HFFc6 (cell line): Measurements from ENCODE around the gene GLYATL3. TPM values are rescaled to one million over a fixed set of nuclear protein-coding genes. Genes with fewer than 3 reads are reported as not detected.
A peak's percentile ranks its signal among the peaks of the same experiment; 100 is the strongest.

ENCODE experiments used
- DNase-seq: peaks from one replicate; pipeline ENCODE4 v3.0.0-alpha.2; 2018
- H3K27ac Mint-ChIP-seq: 2 replicates; pipeline ENCODE4 v1.8.0; 2020; ENCODE audit warnings: mild to moderate bottlenecking, mixed read lengths
- H3K27me3 Mint-ChIP-seq: 2 replicates; pipeline ENCODE4 v1.8.0; 2021; ENCODE audit warnings: mild to moderate bottlenecking, moderate library complexity, mixed read lengths; ENCODE audit not compliant: insufficient read depth
- H3K36me3 Mint-ChIP-seq: 2 replicates; pipeline ENCODE4 v1.8.0; 2021; ENCODE audit warnings: low read depth, mixed read lengths
- H3K4me1 Mint-ChIP-seq: 2 replicates; pipeline ENCODE4 v1.8.0; 2020; ENCODE audit warnings: low read depth, mixed read lengths
- H3K4me3 Mint-ChIP-seq: 2 replicates; pipeline ENCODE4 v1.8.0; 2020; ENCODE audit warnings: mild to moderate bottlenecking, moderate library complexity, mixed read lengths
- H3K9me3 Mint-ChIP-seq: 2 replicates; pipeline ENCODE4 v1.8.0; 2020; ENCODE audit warnings: mild to moderate bottlenecking, mixed read lengths
- CTCF ChIP-seq: fragments of 200-600 bp; sonication (generic); IDR thresholded peaks from 2 replicates; pipeline ENCODE4 v1.5.0; 2021; ENCODE audit warnings: antibody characterized with exemption, mild to moderate bottlenecking
- total RNA-seq, 6 experiments: library from RNA; stranded (reverse); fragmentation: NEBNext Ultra II Directional; extraction: Animal tissue kit (Norgen Biotek cat#: 25700); gene quantifications; 2 replicates in 1 of 6; 3 replicates in 5 of 6; pipeline ENCODE4 v1.2.3, GENCODE V29; 2021

The GLYATL3 gene
- total RNA-seq, 6 experiments from 2014 or later: not detected

GRCh38 chr6:49553384-49553783, 53.7 kb downstream of the GLYATL3 start:
- Mint-ChIP-seq H3K4me3 (no peak overlapping the region), H3K27ac (no peak overlapping the region), H3K27me3 (peaks cover 20% of the 10 kb centered on the region), H3K4me1 (peaks cover 34% of the 10 kb centered on the region), H3K9me3 (no peaks in the 10 kb centered on the region), H3K36me3 (no peaks in the 10 kb centered on the region)
- TF ChIP-seq CTCF: no peak
- DNase-seq: peak; percentile 25

GRCh38 chr6:49555951-49556350, 56.2 kb downstream of the GLYATL3 start:
- TF ChIP-seq CTCF: no peak
- Mint-ChIP-seq H3K27ac (no peak overlapping the region), H3K27me3 (peaks cover 9% of the 10 kb centered on the region), H3K4me3 (no peak overlapping the region), H3K4me1 (peaks cover 27% of the 10 kb centered on the region), H3K36me3 (no peaks in the 10 kb centered on the region), H3K9me3 (no peaks in the 10 kb centered on the region)
- no peak for DNase-seq

GRCh38 chr6:49556429-49556837, 56.7 kb downstream of the GLYATL3 start:
- H3K9me3 Mint-ChIP-seq: no peaks in the 10 kb centered on the region
- no peaks in the 10 kb centered on the region for H3K36me3 Mint-ChIP-seq
- peaks cover 22% of the 10 kb centered on the region for H3K4me1 Mint-ChIP-seq
- peaks cover 5% of the 10 kb centered on the region; the same call in 1 of the 2 replicates for H3K27me3 Mint-ChIP-seq
- no peak overlapping the region for H3K27ac Mint-ChIP-seq
- DNase-seq: no peak
- no peak overlapping the region for H3K4me3 Mint-ChIP-seq
- TF ChIP-seq CTCF: no peak

- Mint-ChIP-seq H3K9me3 (no peaks in the 10 kb centered on the region), H3K27me3 (peaks cover 2% of the 10 kb centered on the region), H3K36me3 (no peaks in the 10 kb centered on the region), H3K27ac (no peak overlapping the region), H3K4me3 (no peak overlapping the region), H3K4me1 (peaks cover 17% of the 10 kb centered on the region)
- TF ChIP-seq CTCF: no peak
- DNase-seq: no peak
Measured at GRCh38 chr6:49557177-49557576, 57.5 kb downstream of the GLYATL3 start.

GRCh38 chr6:49558238-49558637, 58.5 kb downstream of the GLYATL3 start:
- TF ChIP-seq CTCF: no peak
- H3K36me3 Mint-ChIP-seq: no peaks in the 10 kb centered on the region
- no peak for DNase-seq
- H3K27ac Mint-ChIP-seq: no peak overlapping the region
- H3K27me3 Mint-ChIP-seq: peaks cover 2% of the 10 kb centered on the region
- H3K4me3 Mint-ChIP-seq: no peak overlapping the region
- H3K9me3 Mint-ChIP-seq: no peaks in the 10 kb centered on the region
- H3K4me1 Mint-ChIP-seq: peaks cover 16% of the 10 kb centered on the region
